RWPE1 (cell line): ENCODE data around the gene MAP3K4.

ENCODE experiments used
- CTCF ChIA-PET: fragments of 350-600 bp; sonication (Branson Sonifier 250); formaldehyde crosslinking; extraction: SDS; loops from one replicate; lab custom pipeline; 2021; lab: Yijun Ruan, JAX
- POLR2A ChIA-PET: fragments of 400-600 bp; formaldehyde crosslinking; extraction: SDS; loops from one replicate; lab custom pipeline; 2020; ENCODE audit warnings: antibody characterized with exemption; ENCODE audit not compliant: low non-redundant PET; lab: Yijun Ruan, JAX
- DNase-seq: peaks from one replicate; pipeline ENCODE4 v3.0.0; 2012; ENCODE audit warnings: low spot score
- H3K27ac ChIP-seq: fragments of 450-650 bp; 2 replicates; pipeline ENCODE4 v1.5.1; 2017
- TF ChIP-seq, protein P1 (sequence below): fragments of 450-650 bp; conservative IDR thresholded peaks from 2 replicates; pipeline ENCODE4 v1.5.1; 2017; ENCODE audit warnings: low read depth, mild to moderate bottlenecking

Gene MAP3K4

DNA sequence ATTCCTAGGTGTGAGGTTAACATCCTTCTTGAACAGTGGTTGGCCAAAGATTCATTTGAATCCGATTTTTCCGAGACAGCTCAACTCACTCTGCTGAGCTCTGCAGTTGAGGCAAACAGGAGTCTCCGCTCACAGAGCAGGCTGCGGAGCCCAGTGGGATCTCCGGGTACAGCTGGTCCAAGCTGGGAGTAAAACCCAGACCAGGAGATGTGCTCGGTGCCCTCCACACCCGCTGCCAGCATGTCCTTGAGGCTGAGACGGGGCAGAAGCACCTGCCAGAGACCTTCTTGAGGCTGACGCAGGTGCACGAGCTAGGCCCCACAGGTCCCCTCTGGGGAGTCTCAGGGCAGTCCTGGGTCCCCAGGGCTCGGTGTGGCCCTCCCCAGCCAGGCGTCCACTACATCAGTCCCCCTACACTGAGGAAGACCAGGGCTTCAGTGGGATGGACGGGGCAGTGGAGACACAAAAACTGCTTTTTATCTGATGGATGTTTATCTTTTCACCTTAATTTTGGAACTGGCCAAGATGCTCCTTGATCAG is 163.3 kb downstream of the MAP3K4 start:
- H3K27ac ChIP-seq: no peak overlapping the region
- no peak for DNase-seq
- ChIA-PET CTCF (interaction anchor here (0.9 kb wide), 1 partner anchor 216 kb away, joined by 4 read pairs; no protein-coding TSS in a partner anchor), POLR2A (no interaction called here)
- TF ChIP-seq, protein P1, sequence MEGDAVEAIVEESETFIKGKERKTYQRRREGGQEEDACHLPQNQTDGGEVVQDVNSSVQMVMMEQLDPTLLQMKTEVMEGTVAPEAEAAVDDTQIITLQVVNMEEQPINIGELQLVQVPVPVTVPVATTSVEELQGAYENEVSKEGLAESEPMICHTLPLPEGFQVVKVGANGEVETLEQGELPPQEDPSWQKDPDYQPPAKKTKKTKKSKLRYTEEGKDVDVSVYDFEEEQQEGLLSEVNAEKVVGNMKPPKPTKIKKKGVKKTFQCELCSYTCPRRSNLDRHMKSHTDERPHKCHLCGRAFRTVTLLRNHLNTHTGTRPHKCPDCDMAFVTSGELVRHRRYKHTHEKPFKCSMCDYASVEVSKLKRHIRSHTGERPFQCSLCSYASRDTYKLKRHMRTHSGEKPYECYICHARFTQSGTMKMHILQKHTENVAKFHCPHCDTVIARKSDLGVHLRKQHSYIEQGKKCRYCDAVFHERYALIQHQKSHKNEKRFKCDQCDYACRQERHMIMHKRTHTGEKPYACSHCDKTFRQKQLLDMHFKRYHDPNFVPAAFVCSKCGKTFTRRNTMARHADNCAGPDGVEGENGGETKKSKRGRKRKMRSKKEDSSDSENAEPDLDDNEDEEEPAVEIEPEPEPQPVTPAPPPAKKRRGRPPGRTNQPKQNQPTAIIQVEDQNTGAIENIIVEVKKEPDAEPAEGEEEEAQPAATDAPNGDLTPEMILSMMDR: no peak

DNA sequence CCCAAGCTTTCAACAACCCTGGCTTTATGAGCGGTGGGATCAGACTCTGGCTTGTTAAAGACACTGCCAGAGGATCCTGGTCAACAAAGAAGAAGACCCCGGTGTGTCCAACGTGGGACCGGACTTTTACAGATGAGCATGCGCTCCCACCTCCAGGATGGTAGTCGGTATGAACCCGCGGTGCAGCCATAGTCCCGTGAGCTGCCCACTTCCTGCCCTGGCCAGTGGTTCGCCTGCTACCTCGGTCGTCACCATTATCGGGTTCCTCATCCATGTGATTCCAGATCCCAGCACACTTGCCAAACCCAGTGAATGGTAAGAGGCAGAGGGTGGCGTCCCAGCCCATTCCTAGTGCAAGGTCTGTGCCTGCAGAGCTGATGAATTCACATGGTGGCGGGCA is 169.6 kb downstream of the MAP3K4 start:
- DNase-seq: no peak
- ChIA-PET POLR2A (no interaction called here), CTCF (interaction anchor here (0.6 kb wide), 1 partner anchor 729 kb away, joined by 3 read pairs; no protein-coding TSS in a partner anchor)
- TF ChIP-seq, protein P1: no peak
- 0 out of 2 replicates have a peak overlapping the region, but pooled peaks have one; percentile 17 for H3K27ac ChIP-seq

DNA sequence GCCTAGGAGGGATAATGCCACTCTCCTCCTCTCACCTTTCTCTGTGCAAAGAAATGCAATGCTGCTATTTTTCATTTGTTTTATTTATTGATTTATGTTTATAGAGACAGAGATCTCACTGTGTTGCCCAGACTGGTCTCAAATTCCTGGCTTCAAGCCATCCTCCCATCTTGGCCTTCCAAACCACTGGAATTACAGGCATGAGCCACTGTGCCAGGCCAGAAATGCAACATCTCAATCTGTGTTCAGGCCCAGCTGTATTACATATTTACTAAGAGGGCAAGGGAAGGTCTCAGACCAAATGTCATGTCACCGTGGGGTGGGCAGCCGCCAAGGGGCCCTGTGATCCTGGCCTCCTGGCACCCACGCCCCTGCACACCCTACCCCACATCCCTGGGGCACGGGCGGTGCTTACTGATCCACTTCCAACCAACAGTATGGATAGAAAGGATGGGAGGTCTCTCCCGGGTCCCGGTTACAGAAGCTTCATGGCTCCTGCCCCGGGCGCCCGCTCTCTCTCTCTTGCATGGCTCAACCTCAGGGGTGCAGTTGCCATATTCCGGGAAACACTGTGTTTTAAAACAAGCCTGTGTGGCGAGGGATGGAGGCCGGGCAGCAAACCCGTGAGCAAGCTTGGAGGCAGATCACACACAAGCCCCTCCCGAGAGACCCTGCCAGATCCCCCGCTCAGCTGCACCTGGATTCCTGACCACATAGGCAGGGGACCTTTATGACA is 170.5 kb downstream of the MAP3K4 start:
- TF ChIP-seq, protein P1: no peak
- H3K27ac ChIP-seq: peak overlapping the region; percentile 45
- no peak for DNase-seq
- POLR2A ChIA-PET: no interaction called here
- CTCF ChIA-PET: interaction anchor here (0.6 to 1.2 kb wide), 3 partner anchors 18 to 728 kb away, joined by 3 read pairs; no protein-coding TSS in a partner anchor

DNA sequence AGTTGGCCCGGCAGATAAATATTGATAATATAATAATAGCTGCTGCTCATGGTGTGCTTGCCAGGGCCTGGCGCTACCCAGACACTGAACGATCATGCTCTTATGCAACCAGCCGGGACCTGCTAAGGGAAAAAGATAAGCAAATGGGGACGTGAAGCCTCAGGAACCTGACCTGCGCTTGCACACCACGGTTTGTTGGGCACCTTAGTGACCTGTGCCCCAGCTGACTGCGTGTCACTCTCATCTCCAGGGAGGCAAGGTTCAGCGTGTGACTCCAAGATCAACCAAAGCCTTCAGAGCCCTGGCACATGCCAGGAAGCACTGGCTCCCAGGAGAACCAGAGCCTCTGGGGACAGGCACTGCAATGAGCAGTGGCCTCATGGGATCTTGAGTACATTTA is 171.2 kb downstream of the MAP3K4 start:
- POLR2A ChIA-PET: no interaction called here
- H3K27ac ChIP-seq: no peak overlapping the region
- no peak for DNase-seq
- CTCF ChIA-PET: interaction anchor here (1.2 kb wide), 1 partner anchor 211 kb away, joined by 3 read pairs; no protein-coding TSS in a partner anchor
- TF ChIP-seq, protein P1: no peak

DNA sequence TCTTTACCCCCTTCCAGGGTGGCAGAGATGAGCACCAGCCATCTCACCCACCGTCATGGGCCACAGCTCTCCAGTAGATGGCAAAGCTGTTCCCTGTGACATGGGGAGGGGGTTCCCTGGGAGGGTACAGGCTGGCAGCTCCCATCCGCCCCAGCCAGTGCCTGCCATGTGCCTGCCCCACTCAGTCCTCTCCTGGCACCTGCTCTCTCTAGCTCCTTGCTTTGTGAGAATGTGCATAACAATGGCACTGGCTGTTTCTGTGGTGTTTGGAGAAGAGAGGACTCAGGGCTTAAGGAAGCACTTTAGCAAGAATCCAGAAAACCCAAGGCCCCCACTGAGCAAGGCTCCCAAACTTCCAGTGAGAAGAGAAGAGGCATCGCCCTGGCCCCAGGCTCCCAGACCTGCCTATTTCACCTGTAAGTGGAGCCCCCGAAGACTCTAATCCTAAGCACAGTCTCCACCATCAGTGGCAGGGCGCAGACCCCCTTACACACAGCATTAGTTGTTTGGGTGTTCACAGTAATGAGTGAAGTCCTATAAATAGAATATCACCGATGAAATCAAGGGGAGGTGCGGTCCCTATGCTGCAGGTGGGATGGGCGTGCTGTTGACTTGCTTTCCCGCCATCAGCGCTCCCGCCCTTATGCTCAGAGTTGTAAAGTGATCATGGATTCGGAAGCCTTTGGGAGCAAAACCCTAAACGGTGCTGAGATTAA is 172.1 kb downstream of the MAP3K4 start:
- DNase-seq: no peak
- CTCF ChIA-PET: interaction anchor here (1.2 kb wide), 1 partner anchor 210 kb away, joined by 3 read pairs; no protein-coding TSS in a partner anchor
- TF ChIP-seq, protein P1: no peak
- H3K27ac ChIP-seq: no peak overlapping the region
- POLR2A ChIA-PET: no interaction called here

DNA sequence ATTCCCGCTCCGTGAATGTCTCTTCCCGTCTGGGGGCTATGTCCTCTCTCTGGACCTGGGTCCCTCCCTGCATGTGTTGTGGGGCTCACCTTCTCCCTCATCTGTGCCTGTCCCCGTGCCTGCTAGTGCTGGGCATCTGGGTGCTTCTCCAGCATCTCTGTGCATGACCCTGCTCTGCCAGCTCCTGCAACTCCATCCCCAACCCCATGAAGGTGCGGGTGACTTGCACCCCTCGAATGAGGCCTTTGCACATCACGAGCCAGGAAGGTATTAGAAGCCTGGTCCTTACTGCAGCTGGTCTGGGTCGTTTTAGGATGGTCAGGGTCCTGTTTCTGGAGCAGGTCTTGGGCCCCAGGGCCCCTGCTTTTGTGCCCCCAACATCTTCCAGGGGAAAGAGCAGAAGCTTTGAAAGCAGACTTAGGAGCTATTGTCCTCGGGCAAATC is 172.6 kb downstream of the MAP3K4 start:
- TF ChIP-seq, protein P1: no peak
- DNase-seq: no peak
- POLR2A ChIA-PET: no interaction called here
- CTCF ChIA-PET: no interaction called here
- no peak overlapping the region for H3K27ac ChIP-seq
